IMR-90 (cell line): ENCODE data around the gene RYK. TPM values are rescaled to one million over a fixed set of nuclear protein-coding genes. Genes with fewer than 3 reads are reported as not detected.

Source experiments
- ATAC-seq: fragments of 200-7000 bp; cut with Tn5 transposase; 2 replicates; pipeline ENCODE4 v1.9.1; 2020; ENCODE audit warnings: low read depth, mild to moderate bottlenecking, moderate library complexity
- BruUV-seq: library from RNA; stranded (reverse); fragments of 400-500 nt; replicated peaks from 2 replicates; lab custom pipeline; 2021; lab: Mats Ljungman, UMichigan
- CTCF ChIA-PET: fragments of 300-600 bp; formaldehyde crosslinking; extraction: SDS; loops from one replicate; lab custom pipeline; 2021; ENCODE audit warnings: antibody characterized with exemption; lab: Yijun Ruan, JAX
- POLR2A ChIA-PET: fragments of 300-600 bp; sonication (Branson Sonifier 250); formaldehyde crosslinking; loops from one replicate; lab custom pipeline; 2022; ENCODE audit warnings: antibody characterized with exemption; ENCODE audit not compliant: unreplicated experiment; lab: Charles Lee
- DNase-seq: peaks from one replicate; pipeline ENCODE4 v3.0.0; 2013
- H2AFZ ChIP-seq: replicated peaks from 2 replicates; pipeline ENCODE3; 2013; ENCODE audit warnings: low read length, mild to moderate bottlenecking; ENCODE audit not compliant: poor library complexity
- H2AK5ac ChIP-seq: 2 replicates; pipeline ENCODE4 v1.6.1; 2013; ENCODE audit warnings: low read depth, low read length, inconsistent platforms
- H2AK9ac ChIP-seq: replicated peaks from 2 replicates; pipeline ENCODE3; 2013; ENCODE audit warnings: mild to moderate bottlenecking, low read depth, low read length, moderate library complexity; ENCODE audit not compliant: poor library complexity
- H2BK120ac ChIP-seq: 2 replicates; pipeline ENCODE4 v1.6.1; 2013; ENCODE audit warnings: low read depth, low read length, inconsistent platforms
- H2BK15ac ChIP-seq: 3 replicates; pipeline ENCODE4 v1.6.1; 2013; ENCODE audit warnings: low read depth, low read length, inconsistent platforms
- H2BK20ac ChIP-seq: 2 replicates; pipeline ENCODE4 v1.6.1; 2013; ENCODE audit warnings: low read depth, mild to moderate bottlenecking, inconsistent platforms, low read length, moderate library complexity
- H2BK5ac ChIP-seq: 2 replicates; pipeline ENCODE4 v1.6.1; 2013; ENCODE audit warnings: mild to moderate bottlenecking, low read depth, low read length, inconsistent platforms; ENCODE audit not compliant: poor library complexity, severe bottlenecking
- H3K14ac ChIP-seq: replicated peaks from 2 replicates; pipeline ENCODE4 v1.6.1; 2013; ENCODE audit warnings: low read depth, low read length, inconsistent platforms
- H3K18ac ChIP-seq: 2 replicates; pipeline ENCODE4 v1.6.1; 2013; ENCODE audit warnings: low read depth, low read length, control low read depth
- H3K23ac ChIP-seq: 2 replicates; pipeline ENCODE4 v1.6.1; 2013; ENCODE audit warnings: low read depth, low read length, inconsistent platforms
- H3K27ac ChIP-seq: 2 replicates; pipeline ENCODE4 v1.5.1; 2013; ENCODE audit warnings: mild to moderate bottlenecking, control low read depth, low read length; ENCODE audit not compliant: insufficient read depth
- H3K27me3 ChIP-seq: 2 replicates; pipeline ENCODE4 v1.6.1; 2013; ENCODE audit warnings: low read length; ENCODE audit not compliant: control insufficient read depth, insufficient read depth
- H3K36me3 ChIP-seq: 2 replicates; pipeline ENCODE4 v1.6.1; 2013; ENCODE audit warnings: low read length, mixed read lengths; ENCODE audit not compliant: control insufficient read depth, insufficient read depth
- H3K4ac ChIP-seq: 2 replicates; pipeline ENCODE4 v1.6.1; 2013; ENCODE audit warnings: low read depth, low read length, inconsistent platforms
- H3K4me1 ChIP-seq: 2 replicates; pipeline ENCODE4 v1.6.1; 2013; ENCODE audit warnings: low read length, mixed read lengths; ENCODE audit not compliant: control insufficient read depth, insufficient read depth
- H3K4me2 ChIP-seq: 2 replicates; pipeline ENCODE4 v1.6.1; 2013; ENCODE audit warnings: low read depth, mild to moderate bottlenecking, control low read depth, low read length, moderate library complexity
- H3K4me3 ChIP-seq: 2 replicates; pipeline ENCODE4 v1.5.1; 2013; ENCODE audit warnings: low read depth, mild to moderate bottlenecking, control low read depth, low read length, moderate library complexity; ENCODE audit not compliant: insufficient read depth
- H3K56ac ChIP-seq: 2 replicates; pipeline ENCODE4 v1.6.1; 2013; ENCODE audit warnings: low read length, inconsistent platforms; ENCODE audit not compliant: insufficient read depth; ENCODE audit errors: extremely low read depth
- H3K79me1 ChIP-seq, 2 experiments: 2 replicates each; pipeline ENCODE4 v1.6.1; 2013; ENCODE audit warnings: low read length in 2 of 2, inconsistent platforms in 1 of 2, low read depth in 1 of 2
- H3K9ac ChIP-seq: 2 replicates; pipeline ENCODE4 v1.6.1; 2013; ENCODE audit warnings: low read depth, low read length, control low read depth
- H3K9me1 ChIP-seq: 2 replicates; pipeline ENCODE4 v1.6.1; 2013; ENCODE audit warnings: low read length, inconsistent platforms; ENCODE audit not compliant: insufficient read depth
- H3K9me3 ChIP-seq: 2 replicates; pipeline ENCODE4 v1.6.1; 2013; ENCODE audit warnings: low read length; ENCODE audit not compliant: control insufficient read depth, insufficient read depth
- H4K20me1 ChIP-seq: 2 replicates; pipeline ENCODE4 v1.6.1; 2013; ENCODE audit warnings: low read length, inconsistent platforms; ENCODE audit not compliant: insufficient read depth
- H4K5ac ChIP-seq: 2 replicates; pipeline ENCODE4 v1.6.1; 2013; ENCODE audit warnings: mild to moderate bottlenecking, low read depth, low read length, control low read depth
- H4K8ac ChIP-seq, 2 experiments: 2 replicates each; pipeline ENCODE4 v1.6.1; 2013; ENCODE audit warnings: low read depth in 2 of 2, low read length in 2 of 2, control low read depth in 1 of 2, inconsistent platforms in 1 of 2
- H4K91ac ChIP-seq: 2 replicates; pipeline ENCODE4 v1.6.1; 2013; ENCODE audit warnings: low read depth, low read length, inconsistent platforms; ENCODE audit not compliant: insufficient read depth
- MAFK ChIP-seq: IDR thresholded peaks from 2 replicates; pipeline ENCODE4 v1.6.1; 2012; ENCODE audit warnings: low read depth, low read length, improper control_type of control experiment
- RAD21 ChIP-seq: IDR thresholded peaks from 2 replicates; pipeline ENCODE4 v1.6.1; 2012; ENCODE audit warnings: low read length, improper control_type of control experiment
- RCOR1 ChIP-seq: IDR thresholded peaks from 2 replicates; pipeline ENCODE4 v1.6.1; 2012; ENCODE audit warnings: mild to moderate bottlenecking, low read length, improper control_type of control experiment; ENCODE audit not compliant: insufficient replicate concordance
- SMC3 ChIP-seq: fragments of 150-350 bp; IDR thresholded peaks from 2 replicates; pipeline ENCODE4 v1.6.1; 2016; ENCODE audit warnings: low read depth, mild to moderate bottlenecking, antibody characterized with exemption, low read length, moderate library complexity
- WGBS, 2 experiments: methylation state at CpG; one replicate each; pipeline versions ENCODE4 v1.1.5 to v1.1.7; 2013; ENCODE audit warnings: missing lambda C conversion rate in 2 of 2; ENCODE audit not compliant: insufficient read length in 1 of 2; ENCODE audit errors: extremely low coverage in 2 of 2; 5-methylcytosine and 5-hydroxymethylcytosine counted together
- dilution Hi-C: fragments of 300-500 bp; cut with HindIII; formaldehyde crosslinking; loops from one replicate; pipeline ENCODE4 v1.14.3; 2018; ENCODE audit warnings: low sequenced_read_pairs; ENCODE audit not compliant: unreplicated experiment
- in situ Hi-C: fragments of 300-500 bp; cut with MboI; formaldehyde crosslinking; loops from 3 replicates; pipeline ENCODE4 v1.14.3; 2019; ENCODE audit warnings: low sequenced_read_pairs, inconsistent platforms, mixed read lengths
- intact Hi-C: fragments of 100-400 bp; cut with micrococcal nuclease; formaldehyde crosslinking; loops from 2 replicates; pipeline ENCODE4 v1.10.0; 2022
- polyA plus RNA-seq, 3 experiments: library from polyadenylated mRNA; depleted of rRNA; stranded (reverse); fragments of >200 nt; gene quantifications; 2 replicates each; pipeline ENCODE4 v1.2.3, GENCODE V29; 2012; ENCODE audit warnings: low replicate concordance in 1 of 3
- total RNA-seq: library from RNA; depleted of rRNA; stranded (reverse); fragments of >200 nt; gene quantifications from 2 replicates; pipeline ENCODE4 v1.2.3, GENCODE V29; 2012

Gene RYK
- total and polyA plus RNA-seq, 2 of the 4 experiments (the other 2 are of a cell fraction), result 42.4 to 106 TPM

DNA sequence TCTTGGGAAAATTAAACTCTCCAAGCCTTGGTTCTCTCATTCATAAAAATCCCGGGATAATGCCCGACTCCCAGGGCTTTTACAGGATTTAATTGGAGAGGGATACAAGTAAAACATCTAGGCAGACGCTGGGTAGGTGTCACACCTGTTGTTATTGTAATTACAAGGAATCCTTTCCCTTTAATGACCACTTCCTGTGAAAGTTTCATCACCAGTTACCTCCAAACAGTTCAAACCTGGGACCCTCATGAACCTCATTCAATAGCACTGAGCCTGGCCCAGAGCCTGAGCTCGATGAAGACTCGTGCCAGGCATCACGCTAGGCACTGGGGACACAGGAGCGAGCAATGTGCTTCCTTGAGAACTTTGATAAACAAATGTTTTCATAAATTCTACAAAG is 2.1 kb upstream of the RYK start:
- no TSS peak for BruUV-seq
- Histone ChIP-seq H2BK15ac (no peak overlapping the region), H2BK20ac (no peak overlapping the region), H4K8ac (no peak overlapping the region), H4K20me1 (peaks cover 23% of the 10 kb centered on the region), H3K9me3 (no peaks in the 10 kb centered on the region), H3K27me3 (no peaks in the 10 kb centered on the region), H3K4me1 (peaks cover 7% of the 10 kb centered on the region), H3K4me3 (no peak overlapping the region), H3K4me2 (no peak overlapping the region), H3K9me1 (peaks cover 7% of the 10 kb centered on the region), H3K56ac (no peak overlapping the region), H4K91ac (no peak overlapping the region), H3K9ac (no peak overlapping the region), H2BK5ac (no peak overlapping the region), H2AK5ac (no peak overlapping the region), H2AK9ac (no peak overlapping the region), H3K36me3 (no peaks in the 10 kb centered on the region), H3K18ac (no peak overlapping the region), H3K27ac (no peak overlapping the region), H3K14ac (no peak overlapping the region), H2AFZ (no peak overlapping the region), H3K23ac (no peak overlapping the region), H4K5ac (no peak overlapping the region), H2BK120ac (no peak overlapping the region), H3K79me1 (peaks cover 4 to 20% of the 10 kb centered on the region in 2 experiments), H3K4ac (no peak overlapping the region)
- intact Hi-C loops (loop anchor here (5.0 kb wide), 1 partner anchor 45 kb away; no protein-coding TSS in a partner anchor), in situ Hi-C loops (no loop called here), dilution Hi-C loops (no loop called here)
- no CpG with 5 or more reads among the region's 7 CpGs for WGBS, 2 experiments
- TF ChIP-seq RAD21, result no peak
- TF ChIP-seq RCOR1, result no peak
- TF ChIP-seq SMC3, result no peak
- no peak for TF ChIP-seq MAFK
- ChIA-PET POLR2A (no interaction called here), CTCF (no interaction called here)
- no peak for ATAC-seq
- DNase-seq, result no peak
